ENCODE measurements around the gene CCNE1. TPM values are rescaled to one million over a fixed set of nuclear protein-coding genes. Genes with fewer than 3 reads are reported as not detected.

The CCNE1 gene
- total RNA-seq, 1 experiment from 2014 or later = 40.2 TPM

GRCh38 chr19:29836409-29836825, 24.6 kb downstream of the CCNE1 start:
- TF ChIP-seq CTCF (conservative IDR thresholded peaks at IDR 0.05) = no peak
- Histone ChIP-seq H2AFZ (ENCODE audit: low read length) (no peak overlapping the region), H2BK120ac (ENCODE audit: low read depth, low read length, poor library complexity, severe bottlenecking) (no peak overlapping the region), H3K9ac (ENCODE audit: extremely low read depth, insufficient read length, low read length) (no peak overlapping the region), H3K23ac (ENCODE audit: insufficient read length, low read depth, low read length) (no peak overlapping the region), H2BK5ac (ENCODE audit: insufficient read length, low read length) (no peak overlapping the region), H2BK20ac (ENCODE audit: low read depth, low read length, poor library complexity, severe bottlenecking) (no peak overlapping the region), H3K14ac (ENCODE audit: insufficient read depth, low read length) (no peak overlapping the region), H2BK12ac (ENCODE audit: insufficient read length, low read depth, low read length) (no peak overlapping the region), H4K91ac (ENCODE audit: insufficient read length, low read depth, low read length) (no peak overlapping the region), H3K18ac (ENCODE audit: insufficient read length, low read depth, low read length) (no peak overlapping the region), H3K56ac (ENCODE audit: insufficient read length, low read depth, low read length) (no peak overlapping the region), H4K8ac (replicated peaks; ENCODE audit: insufficient read length, low read depth, low read length) (no peak overlapping the region), H3K4me1 (ENCODE audit: insufficient read depth, low read length) (no peaks in the 10 kb centered on the region), H2AK5ac (ENCODE audit: insufficient read length, low read length) (no peak overlapping the region), H3K4me2 (ENCODE audit: insufficient read depth, insufficient read length, low read length) (no peak overlapping the region), H4K20me1 (ENCODE audit: control insufficient read depth, insufficient read depth, insufficient read length) (no peaks in the 10 kb centered on the region), H2BK15ac (ENCODE audit: low read depth, low read length) (no peak overlapping the region), H3K4ac (ENCODE audit: low read depth, low read length) (no peak overlapping the region), H3K27ac (ENCODE audit: insufficient read length, low read depth, low read length) (no peak overlapping the region), H3T11ph (ENCODE audit: low read length) (no peak overlapping the region), H3K9me3 (ENCODE audit: control insufficient read depth, low read depth, low read length) (no peaks in the 10 kb centered on the region), H3K79me2 (ENCODE audit: insufficient read depth, low read length) (no peaks in the 10 kb centered on the region), H3K23me2 (ENCODE audit: insufficient read length, low read depth, low read length, poor library complexity, severe bottlenecking) (no peaks in the 10 kb centered on the region), H3K79me1 (ENCODE audit: insufficient read depth, low read depth, low read length, poor library complexity, severe bottlenecking) (no peaks in the 10 kb centered on the region), H4K5ac (ENCODE audit: insufficient read length, low read depth, low read length) (no peak overlapping the region), H3K27me3 (ENCODE audit: insufficient read depth, low read length) (no peaks in the 10 kb centered on the region)
- Mint-ChIP-seq H3K36me3 (ENCODE audit: insufficient read depth in 1 of 3, low read depth in 3 of 3) (no peaks in the 10 kb centered on the region), H3K4me3 (no peak overlapping the region), H3K27ac (no peak overlapping the region), H3K4me1 (peaks cover 11 to 14% of the 10 kb centered on the region in 2 experiments), H3K27me3 (ENCODE audit: low read depth) (peaks cover 2% of the 10 kb centered on the region), H3K9me3 (no peaks in the 10 kb centered on the region)
- DNase-seq = no peak
- WGBS (ENCODE audit: extremely low coverage, insufficient read length, low lambda C conversion rate) = no CpG with 5 or more reads among the region's 5 CpGs

All from H9 (cell line).